EL (cell line): Measurements from ENCODE around the gene PRAMEF1.
"Not testable (repeated sequence)": the region's sequence is repeated elsewhere in the genome, so short reads cannot be mapped to it uniquely, and the experiment has no call there.

Experiments used
- DNase-seq: peaks from one replicate; pipeline ENCODE4 v3.0.0-alpha.2; 2016

PRAMEF1 gene

GRCh38 chr1:12776801-12777557, 14.2 kb upstream of the PRAMEF1 start:
- DNase-seq: no peak

GRCh38 chr1:12778061-12778460, 13.1 kb upstream of the PRAMEF1 start:
- DNase-seq: no peak

GRCh38 chr1:12778907-12779306, 12.3 kb upstream of the PRAMEF1 start:
- DNase-seq: no peak

- not testable (repeated sequence) for DNase-seq
These were observed 9.7 kb upstream of the PRAMEF1 start for GRCh38 chr1:12781488-12781887.

- DNase-seq: not testable (repeated sequence)
These were observed 7.4 kb upstream of the PRAMEF1 start for GRCh38 chr1:12783783-12784182.

GRCh38 chr1:12784729-12785128, 6.5 kb upstream of the PRAMEF1 start:
- DNase-seq: not testable (repeated sequence)

- no peak for DNase-seq
These were observed 7.7 kb downstream of the PRAMEF1 start for GRCh38 chr1:12798911-12799310.

GRCh38 chr1:12799730-12800129, 8.5 kb downstream of the PRAMEF1 start:
- no peak for DNase-seq

- no peak for DNase-seq
These were observed 18.7 kb downstream of the PRAMEF1 start for GRCh38 chr1:12809933-12810332.

- DNase-seq: peak; percentile 15
These were observed 19.7 kb downstream of the PRAMEF1 start for GRCh38 chr1:12810691-12811408.

- DNase-seq: no peak
These were observed 20.2 kb downstream of the PRAMEF1 start for GRCh38 chr1:12811409-12811784.

- not testable (repeated sequence) for DNase-seq
These were observed 27.9 kb downstream of the PRAMEF1 start for GRCh38 chr1:12819061-12819460.

- DNase-seq: not testable (repeated sequence)
These were observed 40.1 kb downstream of the PRAMEF1 start, which contains the start of gene PRAMEF11 for GRCh38 chr1:12831310-12831709. TSS of gene PRAMEF11 (minus strand) at chr1:12831410. CDS start at chr1:12828789, 2,621 bp downstream.

- DNase-seq: not testable (repeated sequence)
These were observed 42.1 kb downstream of the PRAMEF1 start for GRCh38 chr1:12833251-12833650.
